ENCODE measurements around the gene HDAC8.
"Not testable (repeated sequence)": the region's sequence is repeated elsewhere in the genome, so short reads cannot be mapped to it uniquely, and the experiment has no call there.

Gene HDAC8

DNA sequence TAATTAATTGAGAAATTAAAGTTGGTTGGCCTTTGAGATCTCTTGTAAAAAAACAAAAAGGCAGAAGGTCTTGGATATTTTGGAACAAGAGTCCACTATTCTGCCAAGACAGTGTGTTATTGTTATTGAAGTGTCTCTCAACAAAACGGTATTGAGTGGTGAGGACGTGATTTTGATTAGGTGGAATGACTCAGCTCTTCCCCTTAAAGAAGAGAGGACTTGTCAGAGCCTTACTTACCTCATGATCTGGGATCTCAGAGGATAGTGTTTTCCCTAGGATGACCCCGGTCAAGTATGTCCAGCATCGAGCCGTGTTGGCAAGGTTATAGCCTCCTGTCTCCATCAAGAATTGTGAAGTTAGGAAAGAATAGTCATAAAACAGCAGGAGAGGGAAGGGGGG, 110.9 kb downstream of the HDAC8 start:
- DNase-seq (ENCODE audit: low read depth) = no peak
- TF ChIP-seq, protein P1, sequence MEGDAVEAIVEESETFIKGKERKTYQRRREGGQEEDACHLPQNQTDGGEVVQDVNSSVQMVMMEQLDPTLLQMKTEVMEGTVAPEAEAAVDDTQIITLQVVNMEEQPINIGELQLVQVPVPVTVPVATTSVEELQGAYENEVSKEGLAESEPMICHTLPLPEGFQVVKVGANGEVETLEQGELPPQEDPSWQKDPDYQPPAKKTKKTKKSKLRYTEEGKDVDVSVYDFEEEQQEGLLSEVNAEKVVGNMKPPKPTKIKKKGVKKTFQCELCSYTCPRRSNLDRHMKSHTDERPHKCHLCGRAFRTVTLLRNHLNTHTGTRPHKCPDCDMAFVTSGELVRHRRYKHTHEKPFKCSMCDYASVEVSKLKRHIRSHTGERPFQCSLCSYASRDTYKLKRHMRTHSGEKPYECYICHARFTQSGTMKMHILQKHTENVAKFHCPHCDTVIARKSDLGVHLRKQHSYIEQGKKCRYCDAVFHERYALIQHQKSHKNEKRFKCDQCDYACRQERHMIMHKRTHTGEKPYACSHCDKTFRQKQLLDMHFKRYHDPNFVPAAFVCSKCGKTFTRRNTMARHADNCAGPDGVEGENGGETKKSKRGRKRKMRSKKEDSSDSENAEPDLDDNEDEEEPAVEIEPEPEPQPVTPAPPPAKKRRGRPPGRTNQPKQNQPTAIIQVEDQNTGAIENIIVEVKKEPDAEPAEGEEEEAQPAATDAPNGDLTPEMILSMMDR (conservative IDR thresholded peaks at IDR 0.05; ENCODE audit: low read depth, low read length) = no peak

DNA sequence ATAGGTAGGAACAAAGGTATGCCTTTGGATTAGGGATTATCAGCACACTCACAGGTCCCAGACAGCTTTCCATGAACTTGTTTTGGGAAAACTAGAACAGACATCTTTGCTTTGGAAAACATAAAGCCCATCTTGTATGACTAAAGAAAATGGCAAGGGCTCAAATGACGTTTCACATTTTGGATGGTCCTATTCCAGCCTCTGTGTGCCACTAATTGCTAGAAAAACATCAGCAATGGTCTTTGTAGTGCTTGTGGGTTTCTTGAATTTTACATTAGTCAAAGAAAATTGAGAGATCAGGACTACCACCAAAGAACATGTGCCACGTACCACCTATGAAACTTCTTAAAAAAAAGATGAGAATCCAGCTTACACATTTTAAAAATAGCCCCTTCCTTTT, 111.4 kb downstream of the HDAC8 start:
- no peak overlapping the region for H3K4me3 ChIP-seq (ENCODE audit: low read length)
- no peak for DNase-seq (ENCODE audit: low read depth)
- TF ChIP-seq, protein P1 (conservative IDR thresholded peaks at IDR 0.05; ENCODE audit: low read depth, low read length) = no peak

More for the DNA sequence above, 110.9 kb downstream of the HDAC8 start:
- no peak overlapping the region for H3K4me3 ChIP-seq (ENCODE audit: low read length)

- TF ChIP-seq, protein P1 (conservative IDR thresholded peaks at IDR 0.05; ENCODE audit: low read depth, low read length) = no peak
- DNase-seq (ENCODE audit: low read depth) = no peak
- no peak overlapping the region for H3K4me3 ChIP-seq (ENCODE audit: low read length)
Observed at GRCh38 chrX:72460715-72461114, 111.9 kb downstream of the HDAC8 start.

- H3K4me3 ChIP-seq (ENCODE audit: low read length); DNase-seq (ENCODE audit: low read depth): not testable (repeated sequence)
Observed at GRCh38 chrX:72449034-72449433, 123.6 kb downstream of the HDAC8 start.

DNA sequence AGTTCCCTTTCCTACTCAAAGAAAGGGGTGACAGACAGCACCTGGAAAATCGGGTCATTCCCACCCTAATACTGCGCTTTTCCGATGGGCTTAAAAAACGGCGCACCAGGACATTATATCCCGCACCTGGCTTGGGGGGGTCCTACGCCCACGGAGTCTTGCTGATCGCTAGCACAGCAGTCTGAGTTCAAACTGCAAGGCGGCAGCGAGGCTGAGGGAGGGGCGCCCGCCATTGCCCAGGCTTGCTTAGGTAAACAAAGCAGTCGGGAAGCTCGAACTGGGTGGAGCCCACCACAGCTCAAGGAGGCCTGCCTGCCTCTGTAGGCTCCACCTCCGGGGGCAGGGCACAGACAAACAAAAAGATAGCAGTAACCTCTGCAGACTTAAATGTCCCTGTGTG, 131.9 kb downstream of the HDAC8 start:
- DNase-seq (ENCODE audit: low read depth); H3K4me3 ChIP-seq (ENCODE audit: low read length): not testable (repeated sequence)

- no peak for DNase-seq (ENCODE audit: low read depth)
- no peak overlapping the region for H3K4me3 ChIP-seq (ENCODE audit: low read length)
- TF ChIP-seq, protein P1 (conservative IDR thresholded peaks at IDR 0.05; ENCODE audit: low read depth, low read length) = no peak
Observed at GRCh38 chrX:72436010-72436409, 136.6 kb downstream of the HDAC8 start.

- no peak for DNase-seq (ENCODE audit: low read depth)
- TF ChIP-seq, protein P1 (conservative IDR thresholded peaks at IDR 0.05; ENCODE audit: low read depth, low read length) = no peak
- H3K4me3 ChIP-seq (ENCODE audit: low read length) = no peak overlapping the region
Observed at GRCh38 chrX:72430405-72430968, 142.2 kb downstream of the HDAC8 start.

GRCh38 chrX:72421797-72422196, 150.8 kb downstream of the HDAC8 start:
- DNase-seq (ENCODE audit: low read depth) = no peak
- TF ChIP-seq, protein P1 (conservative IDR thresholded peaks at IDR 0.05; ENCODE audit: low read depth, low read length) = no peak

More at GRCh38 chrX:72421797-72422196, 150.8 kb downstream of the HDAC8 start:
- no peak overlapping the region for H3K4me3 ChIP-seq (ENCODE audit: low read length)

Measured in retinal pigment epithelial cell (primary cell).